Non-pigmented ciliary epithelial cell (primary cell): ENCODE measurements around the gene ATRNL1.

Experiments
- DNase-seq: peaks from one replicate; pipeline ENCODE4 v3.0.0-alpha.2; 2010; ENCODE audit warnings: low read depth

ATRNL1 gene

DNA sequence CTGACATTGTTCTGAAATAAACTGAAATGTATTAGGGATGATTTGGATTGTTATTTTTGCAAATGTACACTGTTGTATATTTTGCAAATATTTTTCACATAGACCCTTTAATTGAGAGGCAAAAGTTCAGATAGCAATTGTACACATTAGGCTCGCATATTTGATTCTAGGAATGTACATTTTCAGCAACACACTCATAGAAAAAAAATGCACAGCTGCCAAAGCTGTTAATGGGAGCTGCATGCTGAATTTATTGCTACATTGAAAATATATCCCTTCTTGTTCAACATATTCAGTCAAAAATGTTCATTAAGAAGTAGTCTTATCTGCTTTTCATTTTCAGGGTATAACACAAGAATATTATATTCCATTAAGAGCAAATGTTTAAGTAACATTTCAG is 512.9 kb downstream of the ATRNL1 start:
- peak; percentile 31 for DNase-seq

DNA sequence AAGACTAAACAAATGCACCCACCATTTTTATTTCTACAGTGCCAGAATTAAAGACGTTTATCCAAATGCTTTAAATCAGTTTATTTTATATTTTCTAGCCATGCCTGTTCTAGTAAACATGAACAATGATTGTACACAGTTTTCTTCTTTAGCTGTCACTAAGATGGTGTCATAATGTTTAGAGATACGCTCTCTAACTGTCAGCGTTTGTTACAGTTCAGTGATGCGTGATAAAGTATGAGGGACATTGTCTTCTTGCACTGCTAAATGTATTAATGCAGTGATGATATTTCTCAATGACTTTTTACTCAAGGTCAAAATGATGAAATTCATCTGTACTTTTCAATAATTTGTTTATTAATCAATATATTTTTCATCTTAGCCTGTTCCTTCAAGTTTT is 513.6 kb downstream of the ATRNL1 start:
- DNase-seq = no peak

DNA sequence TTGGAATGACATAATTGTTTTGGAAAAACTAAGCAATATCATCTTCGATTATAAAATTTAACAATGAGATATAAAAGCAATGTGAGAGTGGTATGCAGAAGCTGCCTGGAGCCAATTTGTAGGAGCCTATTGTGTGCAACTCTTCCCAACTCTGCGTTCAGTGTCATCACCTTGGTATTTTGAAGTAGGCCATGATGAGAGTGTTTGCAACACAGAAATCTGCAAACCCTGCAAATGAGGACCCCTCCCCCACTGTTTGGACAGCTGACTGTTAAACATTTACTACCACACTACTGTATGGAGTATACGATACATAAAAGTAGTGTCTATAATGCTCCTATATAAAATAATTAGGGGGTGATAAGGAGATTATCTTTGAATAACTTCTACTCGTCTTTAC is 531.3 kb downstream of the ATRNL1 start:
- no peak for DNase-seq

DNA sequence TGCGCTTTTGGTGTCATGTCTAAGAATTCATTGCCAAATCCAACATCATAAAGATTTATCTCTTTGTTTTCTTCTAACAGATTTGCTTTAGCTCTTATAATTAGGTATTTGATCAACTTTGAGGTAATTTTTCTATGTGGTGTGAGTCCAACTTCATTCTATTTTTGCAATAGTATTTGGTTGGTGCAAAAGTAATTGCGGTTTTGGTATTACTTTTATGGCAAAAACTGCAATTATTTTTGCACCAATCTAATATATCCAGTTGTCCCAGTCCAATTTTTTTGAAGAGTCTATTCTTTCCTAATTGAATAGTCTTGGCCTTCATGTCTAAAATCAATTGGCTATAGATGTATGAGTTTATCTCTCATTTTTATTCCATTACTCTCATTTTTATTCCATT is 535.5 kb downstream of the ATRNL1 start:
- no peak for DNase-seq

DNA sequence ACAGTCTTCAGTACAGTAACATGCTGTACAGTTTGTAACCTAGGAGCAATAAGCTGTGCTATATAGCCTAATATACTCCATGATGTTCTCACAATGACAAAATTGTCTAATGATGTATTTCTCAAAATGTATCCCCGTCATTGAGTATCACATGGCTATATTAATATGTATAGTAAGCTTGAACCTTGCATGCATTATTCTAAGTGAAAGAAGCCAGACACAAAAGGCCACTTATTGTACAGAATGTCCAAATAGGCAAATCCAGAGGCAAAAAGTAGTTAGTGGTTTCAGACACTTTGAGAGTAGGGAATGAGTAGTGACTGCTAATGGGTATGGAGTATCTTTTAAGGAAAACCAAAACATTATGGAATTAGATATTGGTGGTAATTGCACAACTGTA is 545.1 kb downstream of the ATRNL1 start:
- DNase-seq = no peak

DNA sequence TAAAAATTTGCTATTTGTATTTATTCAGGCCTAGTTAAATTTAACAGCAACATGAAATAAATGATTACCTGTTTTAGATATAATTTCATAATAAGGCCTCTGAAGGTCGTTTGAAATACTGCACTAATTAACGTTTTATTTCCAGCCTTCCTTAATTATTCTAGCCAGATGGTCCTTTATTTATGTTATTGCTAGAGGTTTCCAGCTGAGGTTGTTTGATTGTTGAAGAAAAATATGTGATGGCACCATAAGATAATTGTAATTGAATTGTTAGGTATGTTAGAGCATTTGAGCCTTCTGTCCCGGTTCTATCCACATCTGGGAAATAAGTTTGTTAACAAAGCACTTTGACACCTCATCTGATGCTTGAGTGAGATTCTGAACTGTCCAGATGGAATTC is 556.1 kb downstream of the ATRNL1 start:
- no peak for DNase-seq

DNA sequence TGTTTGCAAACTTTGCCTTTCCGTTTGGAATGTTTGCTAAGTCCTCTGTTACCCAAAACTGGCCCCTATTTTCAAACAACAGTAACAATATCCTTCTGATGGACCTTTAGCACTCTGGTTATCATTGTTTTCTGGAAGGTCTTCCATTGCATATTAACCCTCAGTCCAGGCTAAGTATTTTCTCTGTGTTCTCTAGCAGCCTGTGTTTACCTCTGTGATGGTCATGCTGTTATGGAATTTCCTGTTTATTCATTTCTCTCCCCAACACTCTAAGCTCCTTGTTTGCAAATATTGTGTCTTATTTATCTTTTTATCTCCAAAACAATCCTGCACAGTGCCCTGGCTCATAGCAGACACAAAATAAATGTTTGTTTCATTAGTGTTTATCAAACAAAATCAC is 560.3 kb downstream of the ATRNL1 start:
- DNase-seq = no peak

DNA sequence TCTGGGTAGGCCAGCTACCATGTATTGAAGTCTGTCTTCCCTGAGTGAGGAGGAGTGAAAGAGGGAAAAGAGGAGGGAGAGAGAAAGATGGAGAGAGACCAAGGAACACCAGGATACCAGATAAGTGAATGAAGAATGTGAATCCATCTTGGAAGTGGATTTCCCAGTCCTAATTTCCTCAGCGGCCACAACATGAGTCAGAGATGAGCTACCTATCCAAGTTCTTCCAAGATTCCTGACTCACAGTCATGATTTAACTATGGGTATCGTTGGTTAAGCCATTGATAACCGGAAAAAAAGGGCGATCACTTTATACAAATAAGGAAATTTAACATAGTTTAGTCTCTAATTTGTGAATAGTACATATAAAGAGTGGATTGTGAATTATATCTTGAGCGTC is 561.8 kb downstream of the ATRNL1 start:
- DNase-seq = no peak

DNA sequence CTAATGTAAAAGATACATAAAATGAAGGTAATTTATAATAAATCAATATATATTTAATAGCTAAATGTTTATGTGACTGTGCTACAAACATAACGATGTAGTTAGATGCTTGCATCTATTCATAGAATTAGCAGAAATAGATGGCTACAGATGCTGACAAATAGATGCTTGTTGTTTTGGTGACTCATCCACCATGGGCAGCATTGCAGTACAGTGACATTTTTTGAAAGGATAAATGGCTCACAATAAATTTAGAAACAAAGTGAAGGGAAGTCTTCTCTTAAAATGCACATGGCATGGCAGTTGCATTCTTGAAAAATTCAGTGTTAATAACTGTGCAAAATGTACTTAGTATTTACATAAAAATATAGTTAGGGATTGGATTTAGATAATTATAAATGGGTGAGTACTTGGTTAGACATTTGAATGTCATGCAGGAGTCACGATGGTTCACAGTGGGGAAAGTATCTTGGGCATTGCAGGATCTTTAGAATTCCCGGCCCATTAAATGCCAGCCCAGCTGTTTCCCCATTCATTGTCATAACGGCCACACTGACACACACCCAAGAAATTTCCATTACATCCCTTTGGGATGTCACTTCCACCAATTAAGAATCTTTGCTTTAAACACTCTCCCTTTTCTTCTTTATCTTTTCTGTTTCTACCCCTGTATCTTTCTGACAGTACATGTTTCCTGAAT is 564.1 kb downstream of the ATRNL1 start:
- peak; percentile 6 for DNase-seq

DNA sequence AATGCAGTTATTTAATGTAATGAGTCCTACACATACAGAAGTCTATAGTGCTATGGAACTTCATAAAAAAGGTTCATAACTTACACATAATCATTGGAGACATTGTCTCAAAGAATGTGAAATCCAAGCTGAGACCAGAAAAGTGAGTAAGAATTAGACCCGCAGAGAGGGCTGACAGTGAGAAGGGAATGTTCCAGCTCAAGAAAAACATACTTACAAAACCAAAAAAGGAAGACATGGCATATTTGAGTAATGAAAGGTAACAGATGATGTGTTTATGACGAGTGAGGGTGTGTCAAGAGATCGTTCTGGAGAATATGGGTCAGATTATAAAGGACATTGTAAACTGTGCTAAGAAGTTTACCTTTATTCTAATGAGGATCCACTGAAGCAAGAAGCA is 566.5 kb downstream of the ATRNL1 start:
- DNase-seq = peak; percentile 40

DNA sequence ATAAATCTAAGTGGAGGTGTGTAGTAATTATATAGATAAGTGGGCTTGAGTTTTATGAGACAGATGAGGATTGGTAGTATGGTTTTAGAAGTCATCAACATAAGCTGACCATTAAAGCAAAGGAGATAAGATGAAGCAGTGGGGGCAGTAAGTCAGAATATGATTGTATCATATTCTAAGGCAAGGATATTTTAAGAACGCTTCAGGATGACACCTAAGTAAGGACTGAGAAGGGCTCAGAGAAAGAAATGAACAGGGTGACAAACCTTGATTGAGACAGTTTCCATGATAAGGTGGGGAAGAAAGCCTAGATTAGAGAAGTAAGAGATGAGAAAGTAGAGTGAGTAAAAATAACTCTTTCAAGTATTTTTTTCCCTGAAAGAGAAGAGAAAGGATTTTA is 567.2 kb downstream of the ATRNL1 start:
- DNase-seq = no peak

DNA sequence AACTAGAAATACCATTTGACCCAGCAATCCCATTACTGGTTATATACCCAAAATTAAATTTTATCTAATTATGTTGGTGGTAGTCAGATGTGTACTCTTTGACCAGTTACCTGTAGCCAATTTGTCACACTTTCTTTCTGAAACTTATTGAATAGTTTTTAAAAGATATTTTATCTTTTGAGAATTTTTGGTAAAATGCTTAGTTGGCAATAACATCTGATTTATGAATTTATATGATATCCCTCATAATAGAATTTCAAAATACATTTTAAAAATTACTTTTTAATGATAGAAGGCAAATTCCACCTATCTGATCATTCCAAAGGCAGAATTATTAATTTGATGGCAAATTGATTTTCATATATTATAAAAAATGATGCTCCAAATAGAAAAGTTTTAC is 569.3 kb downstream of the ATRNL1 start:
- no peak for DNase-seq

DNA sequence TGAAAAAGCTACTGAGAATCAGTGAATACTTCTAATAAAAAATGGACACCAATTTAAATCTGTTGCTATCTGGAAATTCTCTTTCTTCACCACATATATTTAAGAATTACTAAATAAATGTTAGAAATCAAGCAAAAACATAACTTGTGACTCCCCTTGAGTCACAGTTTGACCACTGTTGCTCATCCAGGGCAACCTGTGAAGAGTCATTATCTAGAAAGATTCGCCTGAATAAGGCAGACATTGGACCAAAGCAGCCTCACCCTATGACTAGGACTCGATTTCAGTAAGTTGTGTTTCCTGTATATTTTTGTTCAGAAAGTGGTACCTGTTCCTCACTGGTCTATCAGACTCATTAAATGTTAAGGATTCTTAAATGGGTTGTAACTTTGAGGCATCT is 572.4 kb downstream of the ATRNL1 start:
- DNase-seq = no peak

DNA sequence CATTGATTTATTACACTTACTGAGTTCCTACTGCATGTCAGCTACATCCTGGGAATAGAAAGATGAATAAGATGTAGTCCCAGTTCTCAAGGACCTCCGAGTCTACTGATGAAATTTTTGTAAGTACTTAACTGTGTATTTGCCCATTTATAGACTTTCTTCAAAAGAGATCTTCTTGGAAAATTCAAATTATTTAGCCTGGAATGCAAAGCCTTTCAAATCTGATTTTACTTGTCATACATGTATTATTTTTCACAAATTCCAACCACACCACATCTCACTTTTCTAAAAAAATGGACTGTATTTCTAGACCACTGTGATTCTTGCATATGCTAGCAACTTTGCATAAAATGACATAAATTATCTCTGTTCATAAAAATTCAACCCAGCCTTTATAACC is 581.3 kb downstream of the ATRNL1 start:
- no peak for DNase-seq

DNA sequence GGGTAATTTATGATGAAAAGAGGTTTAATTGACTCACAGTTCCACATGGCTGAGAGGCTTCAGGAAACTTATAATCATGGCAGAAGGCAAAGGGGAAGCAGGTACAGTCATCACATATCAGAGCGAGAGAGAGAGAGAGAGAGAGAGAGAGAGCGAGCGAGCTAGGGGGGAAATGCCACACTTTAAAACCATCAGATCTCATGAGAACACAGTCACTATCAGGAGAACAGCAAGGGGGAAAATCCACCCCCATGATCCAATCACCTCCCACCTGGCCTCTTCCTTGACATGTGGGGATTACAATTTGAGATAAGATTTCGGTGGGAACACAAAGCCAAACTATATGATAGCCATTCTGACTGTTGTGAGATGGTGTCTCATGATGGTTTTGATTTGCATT is 603.6 kb downstream of the ATRNL1 start:
- no peak for DNase-seq

DNA sequence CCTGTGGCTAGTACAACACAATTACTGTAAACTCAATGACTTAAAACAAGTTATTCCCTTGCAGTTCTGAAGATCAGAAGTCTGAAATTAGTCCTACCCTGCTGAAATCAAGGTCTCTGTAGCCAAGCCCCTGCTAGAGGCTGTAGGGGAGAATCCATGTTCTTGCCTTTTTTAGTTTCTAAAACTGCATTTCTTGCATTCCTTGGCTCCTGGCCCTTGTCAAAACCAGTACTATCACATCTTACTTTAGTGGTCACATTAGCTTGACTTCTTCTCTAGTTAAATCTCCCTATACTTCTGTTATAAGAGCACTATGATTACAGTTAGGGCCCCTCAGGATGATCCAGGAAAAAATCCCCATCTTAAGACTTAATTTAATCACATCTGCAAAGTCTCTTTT is 612.9 kb downstream of the ATRNL1 start:
- DNase-seq = no peak

DNA sequence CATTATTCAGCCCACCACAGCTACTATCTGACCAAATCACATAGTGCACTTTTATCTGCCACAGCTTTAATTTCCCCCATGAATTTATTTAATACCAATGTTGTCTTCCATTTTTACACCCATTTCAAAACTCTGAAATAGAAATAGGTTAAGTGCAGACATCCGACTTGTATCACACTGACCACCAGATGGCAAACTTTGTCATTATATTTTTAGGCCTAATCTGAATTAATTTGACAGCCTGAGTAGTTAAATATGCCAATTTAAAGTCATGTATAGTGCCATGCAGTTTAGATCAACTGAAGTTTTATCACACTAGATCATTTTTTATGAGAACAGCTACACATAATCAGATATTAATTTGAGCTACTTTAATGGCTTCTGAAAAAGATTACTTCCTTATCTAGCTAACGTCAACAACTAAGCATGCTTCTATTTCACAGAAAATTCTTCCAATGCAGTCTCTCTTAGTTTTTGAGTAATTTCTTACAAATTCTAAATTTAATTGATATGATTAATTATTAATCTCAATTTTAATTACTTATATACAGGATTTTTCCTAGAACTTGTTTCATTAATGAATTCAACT is 613.4 kb downstream of the ATRNL1 start:
- peak; percentile 22 for DNase-seq

DNA sequence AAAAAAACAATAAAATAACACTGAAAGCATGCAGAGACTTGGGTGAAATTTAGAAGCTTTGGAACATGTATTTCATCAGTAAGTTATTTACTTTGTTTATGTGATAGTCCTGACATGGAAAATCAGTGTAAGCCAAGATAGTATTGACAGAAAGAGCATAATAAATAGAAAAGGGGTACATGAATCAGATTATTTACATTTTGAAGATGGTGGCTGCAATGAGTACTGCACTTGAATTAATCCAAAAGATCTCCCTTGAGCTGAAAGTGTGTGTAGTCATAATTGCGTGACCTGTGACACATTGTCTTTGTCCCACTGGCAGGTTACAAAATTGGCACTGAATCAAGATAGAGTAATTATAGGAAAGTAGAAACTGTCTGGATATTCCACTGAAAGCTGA is 617.0 kb downstream of the ATRNL1 start:
- no peak for DNase-seq

DNA sequence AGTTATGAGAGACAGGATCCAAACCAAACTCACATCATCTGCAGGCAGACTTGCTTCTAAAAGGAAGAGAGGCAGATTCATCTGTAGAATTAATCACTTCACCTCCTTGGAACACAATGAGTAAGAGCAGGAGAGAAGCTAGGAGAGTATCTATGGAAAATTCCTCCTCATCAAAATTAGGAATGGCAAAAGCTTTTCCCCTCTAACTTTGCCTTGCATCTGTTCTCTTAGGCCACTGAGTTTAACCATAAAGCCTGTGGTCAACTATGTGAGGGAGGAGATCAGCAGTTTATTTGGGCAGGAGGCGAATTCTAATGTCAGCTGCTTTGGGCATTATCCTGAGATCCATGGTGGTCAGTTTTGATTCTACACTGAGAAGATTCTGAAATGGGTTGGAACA is 618.1 kb downstream of the ATRNL1 start:
- DNase-seq = no peak

DNA sequence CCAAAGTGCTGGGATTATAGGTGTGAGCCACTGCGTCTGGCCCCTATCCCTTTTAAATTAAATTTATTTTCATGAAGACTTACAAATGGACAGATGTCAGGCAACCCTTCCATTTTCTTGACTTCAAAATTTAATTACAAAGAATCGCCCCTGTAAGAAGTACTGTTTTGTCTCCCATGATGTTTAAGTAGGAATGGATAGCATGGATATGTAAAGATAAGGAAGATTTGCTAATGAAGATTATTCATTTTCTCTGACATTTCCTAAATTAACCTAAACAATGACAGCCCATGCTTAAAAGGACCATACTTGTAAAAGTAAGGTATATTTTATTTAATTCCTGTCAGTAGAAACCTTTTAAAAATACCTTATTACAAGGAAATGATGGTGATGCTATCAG is 627.0 kb downstream of the ATRNL1 start:
- DNase-seq = no peak

DNA sequence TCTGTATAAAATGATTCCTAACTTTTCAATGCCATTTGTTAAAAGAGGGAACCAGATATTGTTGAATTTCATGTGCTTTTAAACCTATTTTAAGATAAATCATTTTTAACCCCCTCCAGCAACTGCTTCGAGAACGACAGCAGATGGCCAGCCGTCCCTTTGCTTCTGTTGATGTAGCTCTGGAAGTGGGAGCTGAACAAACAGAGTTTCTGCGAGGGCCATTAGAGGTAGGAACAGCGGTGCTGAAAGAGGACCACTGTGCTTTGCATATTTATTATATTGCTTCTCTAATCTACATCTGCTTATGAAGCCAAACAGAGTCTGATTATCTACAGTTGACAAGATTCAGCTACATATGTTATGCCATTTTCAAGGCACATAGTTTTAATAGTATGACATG is 634.0 kb downstream of the ATRNL1 start:
- no peak for DNase-seq

DNA sequence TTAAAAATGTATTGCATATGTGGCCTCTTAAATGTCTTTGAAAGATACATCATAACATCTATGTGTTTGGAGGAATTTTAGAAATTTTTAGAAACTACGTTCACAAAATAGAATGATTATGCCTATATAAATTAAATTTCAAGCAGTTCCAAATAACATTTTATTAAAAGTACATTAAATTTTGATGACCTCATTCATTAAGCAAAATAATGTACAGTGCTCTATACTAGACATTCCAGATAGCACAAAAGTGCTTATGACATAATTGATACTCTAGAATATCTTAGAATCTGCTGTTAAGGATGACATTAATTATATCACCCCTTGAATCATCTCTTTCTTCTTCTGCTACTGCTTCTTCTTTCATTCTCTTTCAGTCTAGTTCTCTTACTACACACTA is 650.9 kb downstream of the ATRNL1 start:
- DNase-seq = no peak

DNA sequence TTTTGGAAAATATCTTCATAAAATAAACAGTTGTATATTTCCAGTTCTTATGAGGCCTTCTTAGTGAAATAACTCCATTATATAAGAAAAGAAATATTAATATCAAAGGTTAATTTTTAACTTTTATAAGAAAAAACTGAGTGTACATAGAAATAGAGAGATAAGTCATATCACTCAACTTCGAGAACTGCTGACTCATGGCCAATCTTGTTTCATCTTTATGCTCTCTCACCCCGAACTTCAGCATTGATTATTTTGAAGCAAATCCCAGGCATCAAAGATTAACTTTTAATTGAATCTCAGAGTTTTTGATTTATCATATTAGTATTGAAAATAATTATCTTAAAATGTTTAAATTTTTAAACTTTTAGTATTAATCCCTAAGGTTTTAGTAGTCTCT is 652.8 kb downstream of the ATRNL1 start:
- DNase-seq = no peak

DNA sequence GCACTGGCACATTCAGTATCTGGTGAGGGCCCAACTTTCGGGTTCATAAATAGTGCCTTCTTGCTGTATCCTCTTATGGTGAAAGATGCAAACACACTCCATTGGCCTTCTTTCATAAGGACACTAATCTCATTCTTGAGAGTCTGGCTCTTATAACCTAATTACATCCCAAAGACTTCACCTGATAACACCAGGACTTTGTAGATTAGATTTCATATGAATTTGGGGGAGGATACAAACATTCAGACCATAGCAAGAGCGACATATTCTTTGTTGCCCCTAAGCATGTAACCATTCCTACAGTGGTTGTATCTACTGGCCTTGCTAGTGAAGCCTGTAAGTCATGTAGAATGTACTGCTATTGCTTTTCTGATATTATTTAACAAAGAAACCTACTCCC is 654.6 kb downstream of the ATRNL1 start:
- DNase-seq = no peak
